Mucosa of rectum (tissue), 2 donors: ENCODE data around the gene PTCHD1.

ENCODE experiments used
- H3K27ac ChIP-seq, 2 donors: one replicate each; pipeline ENCODE4 v1.7.0; 2013; ENCODE audit warnings: inconsistent platforms in 2 of 2, low read depth in 2 of 2, low read length in 2 of 2
- H3K27me3 ChIP-seq, 2 donors: one replicate each; pipeline ENCODE4 v1.7.0; 2013; ENCODE audit warnings: low read length in 2 of 2; ENCODE audit not compliant: control insufficient read depth in 2 of 2, insufficient read depth in 2 of 2
- H3K36me3 ChIP-seq, 2 donors: one replicate each; pipeline ENCODE4 v1.7.0; 2013; ENCODE audit warnings: low read length in 2 of 2; ENCODE audit not compliant: control insufficient read depth in 2 of 2, insufficient read depth in 2 of 2
- H3K4me1 ChIP-seq, 2 donors: one replicate each; pipeline ENCODE4 v1.7.0; 2013; ENCODE audit warnings: low read length in 2 of 2, mild to moderate bottlenecking in 1 of 2; ENCODE audit not compliant: control insufficient read depth in 2 of 2, insufficient read depth in 2 of 2
- H3K4me3 ChIP-seq, 2 donors: one replicate each; pipeline ENCODE4 v1.7.0; 2013; ENCODE audit warnings: low read length in 2 of 2
- H3K9ac ChIP-seq, 2 donors: one replicate each; pipeline ENCODE4 v1.7.0; 2013; ENCODE audit warnings: low read length in 2 of 2, low read depth in 1 of 2, mild to moderate bottlenecking in 1 of 2
- H3K9me3 ChIP-seq, 2 donors: one replicate each; pipeline ENCODE4 v1.7.0; 2013; ENCODE audit warnings: low read length in 2 of 2; ENCODE audit not compliant: control insufficient read depth in 2 of 2
- donor health status: healthy.
- donor health status: Normal muscosa, but diverticular disease.

Gene PTCHD1

GRCh38 chrX:23380581-23380980 lies 45.9 kb downstream of the PTCHD1 start:
- Histone ChIP-seq H3K27me3 (peaks cover 2 to 4% of the 10 kb centered on the region in 2 donors), H3K27ac (no peak overlapping the region), H3K9ac (no peak overlapping the region), H3K9me3 (no peaks in the 10 kb centered on the region), H3K4me1 (no peaks in the 10 kb centered on the region), H3K4me3 (no peak overlapping the region), H3K36me3 (no peaks in the 10 kb centered on the region)

DNA sequence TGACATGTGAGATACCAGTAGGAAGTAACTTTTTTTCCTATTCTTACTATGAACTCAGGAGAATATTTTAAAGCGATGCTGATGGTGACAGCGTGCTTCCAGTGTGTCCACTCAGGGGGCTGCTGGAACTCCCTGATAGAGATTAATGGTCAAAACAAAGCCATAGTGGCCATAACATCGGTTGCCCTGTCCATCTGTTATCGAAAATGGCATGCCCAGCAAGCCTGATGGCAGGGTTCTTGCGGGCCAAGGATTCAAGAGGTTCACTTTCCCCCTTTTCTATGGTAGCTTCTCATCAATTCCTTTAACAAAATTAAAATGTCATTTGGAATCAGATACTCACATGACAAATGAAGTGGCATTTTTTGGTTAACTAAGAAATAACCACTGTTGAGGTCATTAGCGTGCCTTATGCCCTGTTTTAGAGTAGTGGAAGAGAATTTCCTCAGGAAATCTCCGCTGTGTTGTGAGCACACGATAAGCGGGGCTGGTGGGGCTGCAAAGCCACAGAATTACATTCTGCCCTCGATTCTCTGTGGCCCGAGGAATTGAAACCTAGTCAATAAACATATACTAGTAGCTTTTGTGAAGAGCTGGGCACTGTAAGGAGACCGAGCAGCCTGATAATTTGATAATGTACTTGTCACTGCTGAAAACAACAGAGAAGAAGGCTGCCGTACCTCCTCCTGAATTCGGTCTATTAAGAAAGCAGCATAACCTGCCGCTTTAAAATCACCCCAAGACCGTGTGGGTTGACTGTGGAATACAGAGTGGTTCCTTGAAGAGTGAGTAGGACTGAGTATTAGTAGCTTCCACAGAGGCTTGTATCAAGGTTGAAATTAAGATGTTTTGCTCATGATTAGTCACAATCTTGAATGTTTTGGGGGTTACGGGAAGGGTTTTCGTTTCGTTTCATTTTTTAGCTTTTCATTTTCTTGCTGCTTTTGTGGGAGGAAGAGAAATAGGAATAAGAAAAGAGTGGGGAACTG lies 46.7 kb downstream of the PTCHD1 start:
- Histone ChIP-seq H3K9ac (no peak overlapping the region), H3K27me3 (peaks cover 2 to 4% of the 10 kb centered on the region in 2 donors), H3K27ac (no peak overlapping the region), H3K4me3 (no peak overlapping the region), H3K36me3 (no peaks in the 10 kb centered on the region), H3K4me1 (no peaks in the 10 kb centered on the region), H3K9me3 (no peaks in the 10 kb centered on the region)

GRCh38 chrX:23382572-23382971 lies 47.9 kb downstream of the PTCHD1 start:
- H3K27me3 ChIP-seq, result peaks cover 0 to 2% of the 10 kb centered on the region in 2 donors
- H3K4me3 ChIP-seq, result no peak overlapping the region
- H3K36me3 ChIP-seq, result no peaks in the 10 kb centered on the region
- H3K4me1 ChIP-seq, result no peaks in the 10 kb centered on the region
- no peak overlapping the region for H3K27ac ChIP-seq
- no peak overlapping the region for H3K9ac ChIP-seq
- H3K9me3 ChIP-seq, result no peaks in the 10 kb centered on the region

- Histone ChIP-seq H3K27me3 (peaks cover 0 to 2% of the 10 kb centered on the region in 2 donors), H3K4me1 (no peaks in the 10 kb centered on the region), H3K9me3 (no peaks in the 10 kb centered on the region), H3K9ac (no peak overlapping the region), H3K36me3 (no peaks in the 10 kb centered on the region), H3K27ac (no peak overlapping the region), H3K4me3 (no peak overlapping the region)
These were observed 48.8 kb downstream of the PTCHD1 start for GRCh38 chrX:23383411-23383810.

DNA sequence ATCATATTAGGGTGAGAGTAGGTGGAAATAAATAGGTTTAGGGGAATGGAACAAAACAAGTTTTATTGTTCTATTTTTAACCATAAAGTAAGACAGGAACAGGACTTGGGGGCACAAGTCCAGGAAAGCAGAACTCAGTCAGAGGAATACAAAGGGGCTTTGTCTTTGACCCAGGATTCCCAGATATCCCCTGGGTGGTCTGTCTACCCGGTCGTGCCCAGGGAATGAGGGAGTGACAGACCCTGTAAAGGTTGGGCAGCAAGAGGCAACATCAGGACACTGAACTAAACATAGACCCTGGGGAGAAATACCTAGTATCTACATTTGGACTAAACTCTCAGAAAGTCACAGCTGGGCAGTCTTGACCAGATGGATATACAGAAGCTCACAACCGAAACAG lies 50.6 kb downstream of the PTCHD1 start:
- peaks cover 0 to 2% of the 10 kb centered on the region in 2 donors for H3K27me3 ChIP-seq
- H3K4me3 ChIP-seq, result no peak overlapping the region
- no peaks in the 10 kb centered on the region for H3K9me3 ChIP-seq
- H3K27ac ChIP-seq, result no peak overlapping the region
- H3K4me1 ChIP-seq, result no peaks in the 10 kb centered on the region
- no peaks in the 10 kb centered on the region for H3K36me3 ChIP-seq
- H3K9ac ChIP-seq, result no peak overlapping the region

- Histone ChIP-seq H3K36me3 (no peaks in the 10 kb centered on the region), H3K9me3 (no peaks in the 10 kb centered on the region), H3K4me3 (no peak overlapping the region), H3K27ac (no peak overlapping the region), H3K9ac (no peak overlapping the region), H3K4me1 (no peaks in the 10 kb centered on the region), H3K27me3 (peaks cover 0 to 2% of the 10 kb centered on the region in 2 donors)
These were observed 51.6 kb downstream of the PTCHD1 start for GRCh38 chrX:23386260-23386659.

GRCh38 chrX:23386726-23387125 lies 52.1 kb downstream of the PTCHD1 start:
- Histone ChIP-seq H3K4me1 (no peaks in the 10 kb centered on the region), H3K4me3 (no peak overlapping the region), H3K27me3 (peaks cover 0 to 2% of the 10 kb centered on the region in 2 donors), H3K9me3 (no peaks in the 10 kb centered on the region), H3K9ac (no peak overlapping the region), H3K27ac (no peak overlapping the region), H3K36me3 (no peaks in the 10 kb centered on the region)

- no peaks in the 10 kb centered on the region for H3K9me3 ChIP-seq
- H3K27ac ChIP-seq, result no peak overlapping the region
- H3K27me3 ChIP-seq, result peaks cover 0 to 2% of the 10 kb centered on the region in 2 donors
- no peak overlapping the region for H3K4me3 ChIP-seq
- no peaks in the 10 kb centered on the region for H3K4me1 ChIP-seq
- H3K36me3 ChIP-seq, result no peaks in the 10 kb centered on the region
- no peak overlapping the region for H3K9ac ChIP-seq
These were observed 53.0 kb downstream of the PTCHD1 start for GRCh38 chrX:23387550-23388184.

DNA sequence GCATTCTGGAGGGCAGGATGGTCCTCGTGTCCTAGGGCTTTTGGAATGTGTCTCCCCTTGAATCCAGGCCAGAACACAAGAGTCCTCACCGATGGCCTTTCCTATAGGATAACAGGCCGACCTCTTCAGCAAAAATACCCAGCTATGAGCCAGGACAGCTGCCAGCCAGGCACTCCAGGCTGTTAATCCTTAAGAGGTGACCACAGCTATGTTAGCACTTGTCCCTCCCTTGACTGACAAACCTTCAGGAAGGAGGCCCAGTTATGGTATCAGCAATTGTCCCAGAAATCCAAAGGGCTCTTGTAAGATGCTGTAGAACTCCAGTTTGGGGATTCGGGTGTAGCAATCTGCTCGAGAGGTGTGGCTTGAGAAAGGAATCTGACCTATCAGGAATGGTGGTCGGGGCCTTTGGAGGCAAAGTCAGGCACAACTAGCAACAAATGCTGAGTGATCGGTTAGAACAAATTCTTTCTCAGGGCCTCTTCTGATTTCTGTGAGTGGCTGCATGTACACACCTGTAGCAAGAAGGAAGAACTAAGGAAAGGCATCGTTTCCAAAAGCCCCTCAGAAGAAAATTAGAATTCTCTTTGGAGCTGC lies 54.6 kb downstream of the PTCHD1 start:
- H3K27ac ChIP-seq, result no peak overlapping the region
- no peak overlapping the region for H3K4me3 ChIP-seq
- no peaks in the 10 kb centered on the region for H3K36me3 ChIP-seq
- H3K9me3 ChIP-seq, result no peaks in the 10 kb centered on the region
- no peaks in the 10 kb centered on the region for H3K27me3 ChIP-seq
- H3K9ac ChIP-seq, result no peak overlapping the region
- no peaks in the 10 kb centered on the region for H3K4me1 ChIP-seq

GRCh38 chrX:23390979-23391378 lies 56.3 kb downstream of the PTCHD1 start:
- H3K9ac ChIP-seq, result no peak overlapping the region
- no peak overlapping the region for H3K4me3 ChIP-seq

More at GRCh38 chrX:23390979-23391378, 56.3 kb downstream of the PTCHD1 start:
- no peaks in the 10 kb centered on the region for H3K36me3 ChIP-seq
- no peaks in the 10 kb centered on the region for H3K4me1 ChIP-seq
- no peaks in the 10 kb centered on the region for H3K9me3 ChIP-seq
- H3K27ac ChIP-seq, result no peak overlapping the region
- H3K27me3 ChIP-seq, result no peaks in the 10 kb centered on the region
